GM08714 (cell line): Measurements from ENCODE around the gene CHCHD1.

Experiments used
- H3K4me3 ChIP-seq: fragments of 200-500 bp; sonication (Bioruptor generic); 2 replicates; pipeline ENCODE4 v1.5.1; 2014; ENCODE audit warnings: mild to moderate bottlenecking, low read length, inconsistent platforms
- ZNF274 ChIP-seq: IDR thresholded peaks from 2 replicates; pipeline ENCODE4 v1.6.1; 2012; ENCODE audit warnings: mild to moderate bottlenecking, low read depth, low read length

Gene CHCHD1

GRCh38 chr10:73809061-73809818 lies 27.4 kb downstream of the CHCHD1 start:
- no peak for TF ChIP-seq ZNF274
- no peak overlapping the region for H3K4me3 ChIP-seq

GRCh38 chr10:73810358-73810734 lies 28.5 kb downstream of the CHCHD1 start:
- H3K4me3 ChIP-seq = peak overlapping the region; percentile 78
- no peak for TF ChIP-seq ZNF274

- no peak for TF ChIP-seq ZNF274
- H3K4me3 ChIP-seq = peak overlapping the region; percentile 78
Observed at GRCh38 chr10:73810735-73811465, 29.1 kb downstream of the CHCHD1 start.

GRCh38 chr10:73812657-73813056 lies 30.8 kb downstream of the CHCHD1 start:
- H3K4me3 ChIP-seq = no peak overlapping the region
- TF ChIP-seq ZNF274 = no peak

GRCh38 chr10:73813333-73813732 lies 31.5 kb downstream of the CHCHD1 start:
- no peak for TF ChIP-seq ZNF274
- H3K4me3 ChIP-seq = no peak overlapping the region

- H3K4me3 ChIP-seq = no peak overlapping the region
- no peak for TF ChIP-seq ZNF274
Observed at GRCh38 chr10:73814276-73814895, 32.5 kb downstream of the CHCHD1 start.

- H3K4me3 ChIP-seq = no peak overlapping the region
- TF ChIP-seq ZNF274 = no peak
Observed at GRCh38 chr10:73814896-73815718, 33.3 kb downstream of the CHCHD1 start.

GRCh38 chr10:73815719-73816030 lies 33.8 kb downstream of the CHCHD1 start:
- TF ChIP-seq ZNF274 = no peak
- H3K4me3 ChIP-seq = no peak overlapping the region

- TF ChIP-seq ZNF274 = no peak
- H3K4me3 ChIP-seq = no peak overlapping the region
Observed at GRCh38 chr10:73816917-73817729, 35.3 kb downstream of the CHCHD1 start.

GRCh38 chr10:73817826-73818225 lies 36.0 kb downstream of the CHCHD1 start:
- no peak overlapping the region for H3K4me3 ChIP-seq
- TF ChIP-seq ZNF274 = no peak

GRCh38 chr10:73818402-73818801 lies 36.6 kb downstream of the CHCHD1 start:
- no peak for TF ChIP-seq ZNF274
- H3K4me3 ChIP-seq = no peak overlapping the region

- TF ChIP-seq ZNF274 = no peak
- H3K4me3 ChIP-seq = no peak overlapping the region
Observed at GRCh38 chr10:73819081-73819480, 37.2 kb downstream of the CHCHD1 start.

- no peak overlapping the region for H3K4me3 ChIP-seq
- no peak for TF ChIP-seq ZNF274
Observed at GRCh38 chr10:73819513-73820093, 37.8 kb downstream of the CHCHD1 start.

GRCh38 chr10:73823391-73823790 lies 41.5 kb downstream of the CHCHD1 start:
- H3K4me3 ChIP-seq = no peak overlapping the region
- no peak for TF ChIP-seq ZNF274
